ENCODE measurements around the gene PFKFB3.
"Not testable (repeated sequence)": the region's sequence is repeated elsewhere in the genome, so short reads cannot be mapped to it uniquely, and the experiment has no call there.

PFKFB3 gene

DNA sequence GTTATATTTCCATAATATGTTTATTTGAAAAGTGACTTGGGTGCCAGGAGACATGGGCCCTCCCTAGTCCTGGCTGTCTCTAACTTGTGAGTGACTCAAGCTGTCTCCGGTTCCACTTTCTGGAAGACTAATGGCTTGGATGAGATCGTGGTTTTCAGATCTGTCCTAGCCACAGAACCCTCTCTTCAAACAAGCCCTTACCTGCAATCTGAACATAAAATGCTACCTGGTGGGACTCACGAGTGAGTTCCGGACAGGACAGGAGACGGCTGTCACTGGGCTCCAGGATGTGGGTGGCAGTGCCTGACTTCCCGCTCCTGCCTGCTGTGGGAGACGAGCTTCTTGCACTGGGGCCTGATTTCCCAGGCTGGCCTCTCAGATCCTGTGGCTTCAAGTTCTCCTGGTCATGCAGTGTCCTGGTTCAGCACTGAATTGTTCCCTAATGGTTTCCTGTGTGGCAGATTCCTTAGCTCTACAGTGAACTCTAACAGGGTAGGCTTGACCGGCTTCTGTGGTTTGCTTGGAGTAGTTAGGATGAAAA lies 26.0 kb upstream of the PFKFB3 start:
- in situ Hi-C loops (cut with MboI; ENCODE audit: low pct_unique_long_range_greater_than_20kb, low sequenced_read_pairs), result no loop called here
- DNase-seq, result no peak

GRCh38 chr10:6177880-6178281 lies 24.9 kb upstream of the PFKFB3 start:
- in situ Hi-C loops (cut with MboI; ENCODE audit: low pct_unique_long_range_greater_than_20kb, low sequenced_read_pairs), result no loop called here
- DNase-seq, result no peak

GRCh38 chr10:6178581-6178980 lies 24.2 kb upstream of the PFKFB3 start:
- in situ Hi-C loops (cut with MboI; ENCODE audit: low pct_unique_long_range_greater_than_20kb, low sequenced_read_pairs), result no loop called here
- no peak for DNase-seq

GRCh38 chr10:6179078-6179477 lies 23.7 kb upstream of the PFKFB3 start:
- in situ Hi-C loops (cut with MboI; ENCODE audit: low pct_unique_long_range_greater_than_20kb, low sequenced_read_pairs), result no loop called here
- no peak for DNase-seq

GRCh38 chr10:6180480-6181110 lies 22.1 kb upstream of the PFKFB3 start:
- DNase-seq, result no peak
- in situ Hi-C loops (cut with MboI; ENCODE audit: low pct_unique_long_range_greater_than_20kb, low sequenced_read_pairs), result no loop called here

GRCh38 chr10:6181249-6181648 lies 21.5 kb upstream of the PFKFB3 start:
- DNase-seq, result no peak
- in situ Hi-C loops (cut with MboI; ENCODE audit: low pct_unique_long_range_greater_than_20kb, low sequenced_read_pairs), result no loop called here

- in situ Hi-C loops (cut with MboI; ENCODE audit: low pct_unique_long_range_greater_than_20kb, low sequenced_read_pairs), result no loop called here
- DNase-seq, result no peak
These were observed 20.2 kb upstream of the PFKFB3 start for GRCh38 chr10:6182454-6183098.

- no peak for DNase-seq
These were observed 17.6 kb upstream of the PFKFB3 start for GRCh38 chr10:6185039-6185716.

GRCh38 chr10:6186894-6187256 lies 15.9 kb upstream of the PFKFB3 start:
- in situ Hi-C loops (cut with MboI; ENCODE audit: low pct_unique_long_range_greater_than_20kb, low sequenced_read_pairs), result no loop called here
- no peak for DNase-seq

More at GRCh38 chr10:6185039-6185716, 17.6 kb upstream of the PFKFB3 start:
- in situ Hi-C loops (cut with MboI; ENCODE audit: low pct_unique_long_range_greater_than_20kb, low sequenced_read_pairs), result no loop called here

- in situ Hi-C loops (cut with MboI; ENCODE audit: low pct_unique_long_range_greater_than_20kb, low sequenced_read_pairs), result no loop called here
- DNase-seq, result no peak
These were observed 15.5 kb upstream of the PFKFB3 start for GRCh38 chr10:6187278-6187677.

DNA sequence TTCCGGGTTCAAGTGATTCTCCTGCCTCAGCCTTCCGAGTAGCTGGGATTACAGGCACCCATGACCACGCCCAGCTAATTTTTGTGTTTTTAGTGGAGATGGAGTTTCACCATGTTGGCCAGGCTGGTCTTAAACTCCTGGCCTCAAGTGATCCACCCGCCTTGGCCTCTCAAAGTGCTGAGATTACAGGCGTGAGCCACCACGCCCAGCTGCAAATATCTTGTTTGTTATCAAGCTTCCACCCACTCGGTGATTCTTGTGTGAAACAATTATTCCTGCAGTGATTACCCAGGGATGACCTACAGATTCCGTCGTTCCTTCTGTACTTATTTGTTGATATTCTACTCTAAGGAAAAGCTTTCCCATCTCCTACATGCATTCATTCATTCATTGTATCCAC lies 12.7 kb upstream of the PFKFB3 start:
- in situ Hi-C loops (cut with MboI; ENCODE audit: low pct_unique_long_range_greater_than_20kb, low sequenced_read_pairs); DNase-seq: not testable (repeated sequence)

DNA sequence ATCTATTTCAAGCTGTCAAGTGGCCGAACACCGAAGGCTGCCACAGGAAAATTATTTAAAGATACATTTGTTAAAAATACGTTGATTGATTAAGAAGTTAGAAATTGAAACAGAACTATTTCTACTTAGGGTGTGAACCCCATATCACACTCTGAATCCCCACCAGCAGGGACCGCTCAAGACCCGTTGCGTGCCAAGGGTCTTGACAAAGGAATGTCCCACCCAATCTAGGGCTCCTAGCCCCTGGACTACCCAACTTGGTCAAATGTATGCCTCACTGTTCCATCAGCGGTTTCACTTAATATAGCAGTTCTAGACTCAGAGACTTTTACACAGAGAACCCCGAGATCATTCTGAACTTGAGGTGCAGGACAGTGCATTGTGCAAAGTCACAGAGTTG lies 11.6 kb upstream of the PFKFB3 start:
- DNase-seq, result no peak
- in situ Hi-C loops (cut with MboI; ENCODE audit: low pct_unique_long_range_greater_than_20kb, low sequenced_read_pairs), result no loop called here

DNA sequence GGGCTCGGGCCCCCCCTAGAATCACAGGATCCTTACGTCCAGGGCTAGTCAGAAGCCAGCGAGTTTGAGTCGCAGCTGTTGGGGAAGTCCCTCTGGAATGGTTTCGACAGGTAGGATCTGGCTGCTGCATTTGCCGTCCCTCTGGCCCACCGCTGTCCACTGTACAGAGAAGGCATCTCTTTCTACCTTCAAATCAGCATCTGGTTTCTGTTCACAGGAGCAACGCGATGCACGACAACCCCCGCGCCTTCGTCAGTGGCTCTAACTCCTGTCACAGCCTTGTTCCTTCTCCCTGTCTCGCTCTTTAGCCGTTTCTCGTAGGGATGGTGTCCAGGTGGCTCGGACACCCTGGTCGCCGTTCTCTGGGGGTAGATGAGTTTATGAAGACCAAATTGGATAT lies 11.2 kb upstream of the PFKFB3 start:
- in situ Hi-C loops (cut with MboI; ENCODE audit: low pct_unique_long_range_greater_than_20kb, low sequenced_read_pairs), result no loop called here
- no peak for DNase-seq

- in situ Hi-C loops (cut with MboI; ENCODE audit: low pct_unique_long_range_greater_than_20kb, low sequenced_read_pairs); DNase-seq: not testable (repeated sequence)
These were observed 9.4 kb upstream of the PFKFB3 start for GRCh38 chr10:6193342-6193741.

GRCh38 chr10:6194311-6194710 lies 8.4 kb upstream of the PFKFB3 start:
- in situ Hi-C loops (cut with MboI; ENCODE audit: low pct_unique_long_range_greater_than_20kb, low sequenced_read_pairs), result no loop called here
- DNase-seq, result no peak

- no peak for DNase-seq
- in situ Hi-C loops (cut with MboI; ENCODE audit: low pct_unique_long_range_greater_than_20kb, low sequenced_read_pairs), result no loop called here
These were observed 7.4 kb upstream of the PFKFB3 start for GRCh38 chr10:6195376-6195775.

DNA sequence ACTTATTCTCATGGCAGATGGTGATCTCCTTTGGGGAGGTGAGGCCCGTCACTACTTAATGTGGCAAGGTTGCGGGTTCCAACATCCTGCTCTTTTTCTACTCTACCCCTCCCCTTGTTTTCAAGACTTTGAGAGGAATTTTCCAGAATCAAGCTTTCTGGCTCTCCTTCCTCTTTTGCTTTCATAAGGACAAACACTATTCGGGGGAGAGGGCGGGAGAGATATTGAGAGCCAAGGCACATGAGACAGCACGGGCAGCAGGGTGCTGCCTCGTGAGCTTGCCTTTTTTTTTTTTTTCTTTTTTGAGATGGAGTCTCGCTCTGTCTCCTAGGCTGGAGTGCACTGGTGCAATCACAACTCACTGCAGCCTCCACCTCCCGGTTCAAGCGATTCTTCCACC lies 6.9 kb upstream of the PFKFB3 start:
- in situ Hi-C loops (cut with MboI; ENCODE audit: low pct_unique_long_range_greater_than_20kb, low sequenced_read_pairs), result no loop called here
- peak; percentile 49 for DNase-seq

DNA sequence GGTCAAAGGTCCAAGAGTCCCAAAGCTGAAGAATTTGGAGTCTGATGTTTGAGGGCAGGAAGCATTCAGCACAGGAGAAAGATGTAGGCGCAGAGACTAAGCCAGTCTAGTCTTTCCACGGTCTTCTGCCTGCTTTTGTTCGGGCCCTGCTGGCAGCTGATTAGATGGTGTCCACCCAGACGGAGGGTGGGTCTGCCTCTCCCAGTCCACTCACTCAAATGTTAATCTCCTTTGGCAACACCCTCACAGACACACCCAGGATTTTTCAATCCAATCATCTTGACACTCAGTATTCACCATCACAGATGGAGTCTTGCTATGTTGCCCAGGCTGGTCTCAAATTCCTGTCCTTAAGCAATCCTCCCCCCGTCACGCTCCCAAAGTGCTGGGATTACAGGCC lies 6.2 kb upstream of the PFKFB3 start:
- in situ Hi-C loops (cut with MboI; ENCODE audit: low pct_unique_long_range_greater_than_20kb, low sequenced_read_pairs), result not testable (repeated sequence)

DNA sequence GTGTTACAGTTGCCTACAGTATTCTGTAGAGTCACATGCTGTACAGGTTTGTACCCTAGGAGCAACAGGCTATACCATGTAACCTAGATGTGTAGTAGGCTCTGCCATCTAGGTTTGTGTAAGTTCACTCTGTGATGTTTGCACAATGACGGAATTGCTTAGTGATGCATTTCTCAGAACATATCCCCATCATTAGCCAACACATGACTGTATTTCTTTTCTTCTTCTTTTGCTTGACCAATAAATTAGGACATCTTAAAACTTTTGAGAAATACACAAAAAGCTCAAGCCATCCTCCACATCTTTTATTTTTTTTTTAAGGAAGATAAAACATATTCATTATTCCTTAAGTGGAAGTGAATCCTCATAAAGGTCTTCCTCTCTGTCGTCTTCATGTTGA lies 5.4 kb upstream of the PFKFB3 start:
- DNase-seq, result no peak
- in situ Hi-C loops (cut with MboI; ENCODE audit: low pct_unique_long_range_greater_than_20kb, low sequenced_read_pairs), result no loop called here

More for the DNA sequence above, 6.2 kb upstream of the PFKFB3 start:
- DNase-seq, result not testable (repeated sequence)

- in situ Hi-C loops (cut with MboI; ENCODE audit: low pct_unique_long_range_greater_than_20kb, low sequenced_read_pairs), result no loop called here
- DNase-seq, result no peak
These were observed 4.6 kb upstream of the PFKFB3 start for GRCh38 chr10:6198171-6198570.
